Esophagus muscularis mucosa (tissue), 4 donors: Measurements from ENCODE around the gene HBS1L. TPM values are rescaled to one million over a fixed set of nuclear protein-coding genes. Genes with fewer than 3 reads are reported as not detected.

ENCODE experiments used
- DNase-seq: peaks from one replicate; pipeline ENCODE4 v3.0.0-alpha.2; 2017; ENCODE audit errors: extremely low spot score
- H3K27ac ChIP-seq, 4 donors: fragments of 200-600 bp; sonication (generic); replicated peaks in 1 of 4; 1 replicate in 3 of 4; 2 replicates in 1 of 4; pipeline ENCODE4 v1.5.1; 2016 to 2019; ENCODE audit warnings: mild to moderate bottlenecking in 1 of 4
- H3K27me3 ChIP-seq, 4 donors: fragments of 200-600 bp; sonication (generic); one replicate each; pipeline versions ENCODE4 v1.5.1 to v1.6.0; 2016 to 2019
- H3K36me3 ChIP-seq, 4 donors: fragments of 200-600 bp; sonication (generic); one replicate each; pipeline ENCODE4 v1.5.1; 2016 to 2019
- H3K4me1 ChIP-seq, 4 donors: fragments of 200-600 bp; sonication (generic); one replicate each; pipeline ENCODE4 v1.5.1; 2016 to 2019
- H3K4me3 ChIP-seq, 4 donors: fragments of 200-600 bp; sonication (generic); 1 replicate in 2 of 4; 2 replicates in 2 of 4; pipeline ENCODE4 v1.5.1; 2016 to 2019; ENCODE audit warnings: mild to moderate bottlenecking in 4 of 4, moderate library complexity in 1 of 4
- H3K9me3 ChIP-seq, 4 donors: fragments of 200-600 bp; sonication (generic); 1 replicate in 3 of 4; 2 replicates in 1 of 4; pipeline ENCODE4 v1.5.1; 2016 to 2019
- EP300 ChIP-seq: sonication (generic); formaldehyde crosslinking; IDR thresholded peaks from one replicate; pipeline ENCODE4 v1.6.1; 2017; ENCODE audit warnings: antibody characterized with exemption
- POLR2A ChIP-seq: fragments of 450-650 bp; IDR thresholded peaks from one replicate; pipeline ENCODE4 v1.6.1; 2017; ENCODE audit warnings: antibody characterized with exemption, moderate library complexity, mild to moderate bottlenecking, low read depth
- POLR2AphosphoS5 ChIP-seq, 2 donors: sonication (generic); formaldehyde crosslinking; IDR thresholded peaks; one replicate each; pipeline ENCODE4 v1.6.1; 2017; ENCODE audit warnings: antibody characterized with exemption in 2 of 2
- WGBS: methylation state at CpG from one replicate; pipeline ENCODE4 v1.1.5; 2018; 5-methylcytosine and 5-hydroxymethylcytosine counted together
- intact Hi-C: fragments of 100-400 bp; cut with DNase I; formaldehyde crosslinking; loops from one replicate; pipeline ENCODE4 v1.15.1; 2023
- total RNA-seq, 4 donors: library from RNA; depleted of rRNA; stranded (reverse); fragments of >200 nt; gene quantifications; one replicate each; pipeline versions ENCODE4 v1.1.0 to v1.2.1, GENCODE V29; 2016
- TF ChIP-seq, protein P1 (sequence below), 3 experiments: fragments of 200-600 bp in 2 of 3; fragments of 450-650 bp in 1 of 3; sonication (generic) in 2 of 3; IDR thresholded peaks; one replicate each; pipeline ENCODE4 v1.5.1; 2017 to 2019; ENCODE audit warnings: antibody characterized with exemption in 3 of 3, mild to moderate bottlenecking in 2 of 3, moderate library complexity in 1 of 3

HBS1L gene
- total RNA-seq, 4 donors from 2014 or later: 52.0 to 81.4 (median 58.2) TPM

DNA sequence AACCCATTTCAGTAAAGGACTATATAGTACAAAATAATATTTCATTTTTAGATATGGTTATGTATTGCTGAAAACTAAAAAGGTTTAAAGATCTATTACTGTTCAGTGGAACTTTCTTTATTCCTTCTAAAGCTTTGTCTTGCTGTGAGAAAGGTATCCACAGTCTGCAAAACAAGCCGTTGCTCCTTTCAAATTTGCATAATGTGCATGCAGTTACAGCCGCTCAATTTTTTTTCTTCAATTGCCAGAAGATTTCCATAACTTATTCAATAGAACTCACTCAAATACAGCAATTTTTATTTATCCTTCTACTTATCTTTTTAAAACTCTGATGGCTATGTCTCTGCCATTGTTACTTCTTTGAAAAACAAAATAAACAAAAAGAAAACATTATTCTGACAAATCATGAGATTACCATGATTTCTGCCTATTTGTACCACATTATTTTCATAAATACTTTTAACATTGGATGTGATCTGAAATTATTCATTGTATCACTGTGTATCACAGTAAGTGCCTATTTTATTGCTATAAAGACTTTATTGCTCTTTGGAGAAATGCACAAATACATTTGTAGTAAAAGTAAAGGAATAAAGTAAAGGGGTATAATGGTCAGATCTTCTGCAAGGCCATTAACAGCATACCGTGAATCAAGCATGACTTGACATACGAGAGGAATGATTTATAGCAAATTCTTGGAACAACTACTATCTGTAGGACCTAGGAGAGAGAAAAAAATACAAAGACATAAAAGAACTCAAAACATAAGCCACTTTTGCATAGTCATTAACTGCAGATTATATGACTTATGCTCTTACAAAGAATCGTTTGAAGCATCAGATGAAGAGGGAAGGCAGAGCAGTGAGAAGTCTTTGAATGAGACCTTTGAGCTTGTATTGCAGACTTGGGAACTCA is 29.6 kb upstream of the HBS1L start:
- H3K9me3 ChIP-seq: peaks cover 0 to 17% (median 10%) of the 10 kb centered on the region in 4 donors
- no peak for DNase-seq
- no peaks in the 10 kb centered on the region for H3K27me3 ChIP-seq
- no peak overlapping the region for H3K4me3 ChIP-seq
- WGBS: 48% methylated on average over 5 of the region's 5 CpGs
- intact Hi-C loops: no loop called here
- TF ChIP-seq POLR2A (no peak), POLR2AphosphoS5 (IDR thresholded peaks at IDR 0.05) (no peak), EP300 (no peak)
- TF ChIP-seq, protein P1, sequence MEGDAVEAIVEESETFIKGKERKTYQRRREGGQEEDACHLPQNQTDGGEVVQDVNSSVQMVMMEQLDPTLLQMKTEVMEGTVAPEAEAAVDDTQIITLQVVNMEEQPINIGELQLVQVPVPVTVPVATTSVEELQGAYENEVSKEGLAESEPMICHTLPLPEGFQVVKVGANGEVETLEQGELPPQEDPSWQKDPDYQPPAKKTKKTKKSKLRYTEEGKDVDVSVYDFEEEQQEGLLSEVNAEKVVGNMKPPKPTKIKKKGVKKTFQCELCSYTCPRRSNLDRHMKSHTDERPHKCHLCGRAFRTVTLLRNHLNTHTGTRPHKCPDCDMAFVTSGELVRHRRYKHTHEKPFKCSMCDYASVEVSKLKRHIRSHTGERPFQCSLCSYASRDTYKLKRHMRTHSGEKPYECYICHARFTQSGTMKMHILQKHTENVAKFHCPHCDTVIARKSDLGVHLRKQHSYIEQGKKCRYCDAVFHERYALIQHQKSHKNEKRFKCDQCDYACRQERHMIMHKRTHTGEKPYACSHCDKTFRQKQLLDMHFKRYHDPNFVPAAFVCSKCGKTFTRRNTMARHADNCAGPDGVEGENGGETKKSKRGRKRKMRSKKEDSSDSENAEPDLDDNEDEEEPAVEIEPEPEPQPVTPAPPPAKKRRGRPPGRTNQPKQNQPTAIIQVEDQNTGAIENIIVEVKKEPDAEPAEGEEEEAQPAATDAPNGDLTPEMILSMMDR (IDR thresholded peaks at IDR 0.05): no peak
- H3K36me3 ChIP-seq: no peaks in the 10 kb centered on the region
- no peak overlapping the region for H3K27ac ChIP-seq
- H3K4me1 ChIP-seq: no peaks in the 10 kb centered on the region

DNA sequence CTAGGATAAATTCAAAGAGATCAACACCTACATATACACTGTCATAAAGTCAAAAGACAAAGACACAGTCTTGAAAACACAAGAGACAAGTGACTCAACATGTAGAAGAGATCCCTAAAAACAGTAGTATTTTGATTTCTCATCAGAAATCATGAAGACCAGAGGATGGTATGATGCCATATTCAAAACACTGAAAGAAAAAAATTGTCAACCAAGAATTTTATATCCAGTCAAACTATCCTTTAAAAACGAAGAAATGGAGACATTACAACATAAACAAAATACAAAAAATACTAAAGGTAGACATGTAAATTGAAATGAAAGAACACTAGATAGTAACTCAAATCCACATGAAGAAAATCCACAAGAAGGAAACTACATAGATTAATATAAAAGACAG is 27.3 kb upstream of the HBS1L start:
- intact Hi-C loops: no loop called here
- TF ChIP-seq EP300 (no peak), POLR2AphosphoS5 (IDR thresholded peaks at IDR 0.05) (no peak)
- Histone ChIP-seq H3K9me3 (peaks cover 0 to 17% (median 10%) of the 10 kb centered on the region in 4 donors), H3K4me3 (no peak overlapping the region), H3K36me3 (no peaks in the 10 kb centered on the region), H3K27me3 (peaks cover 0 to 6% (median 0%) of the 10 kb centered on the region in 4 donors), H3K4me1 (no peaks in the 10 kb centered on the region), H3K27ac (no peak overlapping the region)
- WGBS: 69% methylated on average over 1 of the region's 1 CpG
- no peak for DNase-seq

DNA sequence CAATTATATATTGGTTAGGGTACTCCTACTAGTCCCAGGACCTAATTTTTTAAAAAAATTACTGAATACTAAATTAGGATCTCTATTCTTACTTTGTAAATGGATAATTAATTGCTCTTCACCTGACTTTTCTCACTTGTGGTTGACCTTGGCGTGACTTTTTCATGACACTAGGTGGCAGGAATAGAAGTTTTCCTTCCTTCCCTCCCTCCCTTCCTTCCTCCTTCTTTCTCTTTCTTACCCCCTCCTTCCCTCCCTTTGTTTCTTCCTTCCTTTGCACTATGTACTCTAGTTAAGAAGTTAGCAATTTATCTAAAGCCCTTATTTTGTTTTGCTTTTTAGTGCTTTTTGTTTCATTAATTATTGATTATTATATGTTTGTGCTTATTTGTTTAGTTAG is 20.4 kb upstream of the HBS1L start:
- DNase-seq: no peak
- Histone ChIP-seq H3K36me3 (no peaks in the 10 kb centered on the region), H3K4me1 (no peaks in the 10 kb centered on the region), H3K9me3 (no peaks in the 10 kb centered on the region), H3K27ac (no peak overlapping the region), H3K27me3 (peaks cover 0 to 6% (median 0%) of the 10 kb centered on the region in 4 donors), H3K4me3 (no peak overlapping the region)
- no peak for TF ChIP-seq POLR2A
- no peak for TF ChIP-seq EP300
- TF ChIP-seq, protein P1 (IDR thresholded peaks at IDR 0.05): no peak
- intact Hi-C loops: no loop called here
- WGBS: 34% methylated on average over 1 of the region's 1 CpG

DNA sequence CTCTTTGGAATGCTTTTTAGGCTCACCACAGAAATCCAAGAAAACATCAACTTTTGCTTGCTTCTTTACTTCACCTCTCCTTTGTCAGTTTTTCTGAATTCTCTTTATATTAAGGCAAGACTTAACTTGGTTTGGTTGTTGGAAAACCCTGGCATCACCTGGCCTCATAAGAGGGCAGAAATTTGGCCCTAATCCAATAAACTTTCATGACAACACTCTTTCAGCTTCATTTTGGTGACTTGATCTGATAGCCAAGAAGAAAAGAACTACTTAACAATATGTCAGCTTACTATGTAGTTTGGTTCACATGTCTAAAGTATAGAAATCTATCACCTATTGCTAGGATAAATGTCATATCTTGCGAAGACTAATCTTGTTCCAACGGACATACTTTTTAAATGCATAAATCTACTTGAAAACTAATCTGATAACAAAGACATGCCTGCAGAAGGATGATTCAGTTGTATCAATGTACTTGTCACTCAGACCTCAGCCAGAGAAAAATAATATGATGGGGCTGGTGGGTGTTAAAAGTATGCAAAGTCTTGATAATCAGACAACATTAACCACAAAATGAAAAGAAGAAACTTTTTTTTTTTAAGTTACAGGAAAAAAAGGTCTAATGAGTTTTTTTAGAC is 19.3 kb upstream of the HBS1L start:
- Histone ChIP-seq H3K27me3 (peaks cover 0 to 6% (median 0%) of the 10 kb centered on the region in 4 donors), H3K36me3 (no peaks in the 10 kb centered on the region), H3K4me3 (no peak overlapping the region), H3K4me1 (no peaks in the 10 kb centered on the region), H3K27ac (no peak overlapping the region), H3K9me3 (no peaks in the 10 kb centered on the region)
- intact Hi-C loops: no loop called here
- 77% methylated on average over 2 of the region's 2 CpGs for WGBS
- TF ChIP-seq POLR2AphosphoS5 (IDR thresholded peaks at IDR 0.05) (no peak), POLR2A (no peak), EP300 (no peak)
- TF ChIP-seq, protein P1 (IDR thresholded peaks at IDR 0.05): no peak
- DNase-seq: no peak

DNA sequence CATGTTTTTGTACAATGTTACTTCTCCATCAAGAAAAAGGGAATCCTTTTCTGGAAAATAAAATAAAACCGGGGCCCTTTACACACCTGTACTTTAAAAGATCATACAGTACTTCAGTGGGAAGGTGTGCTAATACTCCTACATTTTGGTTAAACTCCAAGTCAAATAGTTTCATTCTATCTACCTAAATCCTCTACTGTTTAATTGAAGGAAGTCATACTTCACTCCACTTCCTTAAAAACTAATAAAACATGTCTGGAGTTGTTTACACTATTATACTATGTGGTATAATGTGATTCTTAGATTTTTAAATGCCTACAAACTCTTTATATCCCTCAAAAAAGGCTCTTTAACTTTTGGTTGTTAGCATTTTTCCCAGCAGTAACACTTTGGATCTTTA is 18.6 kb upstream of the HBS1L start:
- no peak for DNase-seq
- Histone ChIP-seq H3K9me3 (no peaks in the 10 kb centered on the region), H3K36me3 (no peaks in the 10 kb centered on the region), H3K4me1 (no peaks in the 10 kb centered on the region), H3K27ac (no peak overlapping the region), H3K27me3 (peaks cover 0 to 5% (median 0%) of the 10 kb centered on the region in 4 donors), H3K4me3 (no peak overlapping the region)
- TF ChIP-seq POLR2AphosphoS5 (IDR thresholded peaks at IDR 0.05) (no peak), EP300 (no peak)
- 83% methylated on average over 1 of the region's 1 CpG for WGBS
- intact Hi-C loops: no loop called here
